Prostate gland (tissue), 2 donors: Measurements from ENCODE around the gene SSH2.

Source experiments
- CTCF ChIP-seq, 4 experiments: fragments of 200-600 bp in 2 of 4; fragments of 450-650 bp in 2 of 4; sonication (generic) in 2 of 4; IDR thresholded peaks; 1 replicate in 3 of 4; 2 replicates in 1 of 4; pipeline ENCODE4 v1.5.1; 2016 to 2019; ENCODE audit warnings: antibody characterized with exemption in 4 of 4, mild to moderate bottlenecking in 2 of 4, moderate library complexity in 2 of 4
- POLR2A ChIP-seq: fragments of 450-650 bp; IDR thresholded peaks from one replicate; pipeline ENCODE4 v1.6.1; 2016; ENCODE audit warnings: antibody characterized with exemption, mild to moderate bottlenecking
- POLR2AphosphoS5 ChIP-seq: sonication (generic); formaldehyde crosslinking; IDR thresholded peaks from one replicate; pipeline ENCODE4 v1.6.1; 2017; ENCODE audit warnings: antibody characterized with exemption

DNA sequence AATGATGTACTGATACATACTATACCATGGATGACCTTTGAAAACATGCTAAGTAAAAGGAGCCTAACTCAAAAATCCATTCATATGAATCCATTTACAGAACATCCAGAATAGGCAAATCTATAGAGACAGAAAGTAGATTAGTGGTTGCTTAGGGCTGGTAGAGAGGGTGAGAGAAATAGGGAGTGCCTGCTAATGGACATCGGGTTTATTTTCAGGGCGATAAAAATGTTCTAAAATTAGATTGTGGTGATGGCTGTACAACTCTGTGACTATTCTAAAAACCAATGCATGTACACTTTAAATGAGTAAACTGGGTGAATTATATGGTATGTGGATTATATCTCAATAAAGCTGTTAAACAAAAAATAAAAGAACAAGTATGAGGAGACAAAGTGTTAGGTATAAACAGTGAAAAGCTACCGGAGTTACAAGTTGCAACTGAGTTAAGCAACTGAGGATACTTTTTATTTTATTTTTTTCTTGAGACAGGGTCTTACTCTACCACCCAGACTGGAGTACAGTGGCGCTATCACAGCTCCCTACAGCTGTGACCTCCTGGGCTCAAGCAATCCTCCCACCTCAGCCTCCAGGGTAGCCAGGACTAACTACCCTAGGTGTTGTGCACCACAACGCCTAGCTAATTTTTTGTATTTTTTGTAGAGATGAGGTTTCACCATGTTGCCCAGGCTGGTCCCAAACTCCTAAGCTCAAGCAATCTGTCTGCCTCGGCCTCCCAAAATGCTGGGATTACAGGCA lies 231.8 kb downstream of the SSH2 start:
- TF ChIP-seq CTCF (IDR thresholded peaks at IDR 0.05) (no peak), POLR2AphosphoS5 (no peak), POLR2A (no peak)
